GM21576 (cell line): Measurements from ENCODE around the gene SLCO2A1.

ENCODE experiments used
- ATAC-seq: cut with Tn5 transposase; IDR thresholded peaks from one replicate; pipeline ENCODE4 v1.9.1; 2021; ENCODE audit warnings: mild to moderate bottlenecking, moderate library complexity; ENCODE audit not compliant: unreplicated experiment

The SLCO2A1 gene

GRCh38 chr3:133915685-133916658 lies 113.8 kb downstream of the SLCO2A1 start:
- no peak for ATAC-seq

GRCh38 chr3:133914839-133915600 lies 114.7 kb downstream of the SLCO2A1 start:
- ATAC-seq: no peak

- ATAC-seq: no peak
Observed at GRCh38 chr3:133910422-133910821, 119.3 kb downstream of the SLCO2A1 start.

GRCh38 chr3:133905376-133905775 lies 124.3 kb downstream of the SLCO2A1 start:
- ATAC-seq: no peak

GRCh38 chr3:133901847-133902246 lies 127.9 kb downstream of the SLCO2A1 start:
- ATAC-seq: no peak

- ATAC-seq: no peak
Observed at GRCh38 chr3:133901083-133901482, 128.6 kb downstream of the SLCO2A1 start.

- ATAC-seq: no peak
Observed at GRCh38 chr3:133899311-133899710, 130.4 kb downstream of the SLCO2A1 start.

GRCh38 chr3:133897547-133897946 lies 132.2 kb downstream of the SLCO2A1 start:
- no peak for ATAC-seq

- ATAC-seq: no peak
Observed at GRCh38 chr3:133896002-133896761, 133.5 kb downstream of the SLCO2A1 start.

- no peak for ATAC-seq
Observed at GRCh38 chr3:133895208-133896001, 134.3 kb downstream of the SLCO2A1 start, which contains the start of gene RAB6B. TSS of gene RAB6B (minus strand) at chr3:133895882. CDS start at chr3:133895466, 416 bp downstream.

- no peak for ATAC-seq
Observed at GRCh38 chr3:133894353-133895207, 135.1 kb downstream of the SLCO2A1 start.

- no peak for ATAC-seq
Observed at GRCh38 chr3:133893683-133894352, 135.9 kb downstream of the SLCO2A1 start.

- no peak for ATAC-seq
Observed at GRCh38 chr3:133892541-133893231, 137.0 kb downstream of the SLCO2A1 start.

GRCh38 chr3:133891662-133892378 lies 137.9 kb downstream of the SLCO2A1 start:
- ATAC-seq: no peak

- ATAC-seq: no peak
Observed at GRCh38 chr3:133890972-133891644, 138.6 kb downstream of the SLCO2A1 start.

GRCh38 chr3:133890037-133890436 lies 139.7 kb downstream of the SLCO2A1 start:
- ATAC-seq: no peak
